RCC 7860 (cell line): ENCODE data around the gene C11orf91.
"Not testable (repeated sequence)": the region's sequence is repeated elsewhere in the genome, so short reads cannot be mapped to it uniquely, and the experiment has no call there.

Source experiments
- DNase-seq: peaks from one replicate; pipeline ENCODE4 v3.0.0-alpha.2; 2015; ENCODE audit warnings: low spot score
- FAIRE-seq: peaks from 2 replicates; lab custom pipeline; 2012; peaks lifted over from hg19 to GRCh38; lab: Jason Lieb, UNC

C11orf91 gene

DNA sequence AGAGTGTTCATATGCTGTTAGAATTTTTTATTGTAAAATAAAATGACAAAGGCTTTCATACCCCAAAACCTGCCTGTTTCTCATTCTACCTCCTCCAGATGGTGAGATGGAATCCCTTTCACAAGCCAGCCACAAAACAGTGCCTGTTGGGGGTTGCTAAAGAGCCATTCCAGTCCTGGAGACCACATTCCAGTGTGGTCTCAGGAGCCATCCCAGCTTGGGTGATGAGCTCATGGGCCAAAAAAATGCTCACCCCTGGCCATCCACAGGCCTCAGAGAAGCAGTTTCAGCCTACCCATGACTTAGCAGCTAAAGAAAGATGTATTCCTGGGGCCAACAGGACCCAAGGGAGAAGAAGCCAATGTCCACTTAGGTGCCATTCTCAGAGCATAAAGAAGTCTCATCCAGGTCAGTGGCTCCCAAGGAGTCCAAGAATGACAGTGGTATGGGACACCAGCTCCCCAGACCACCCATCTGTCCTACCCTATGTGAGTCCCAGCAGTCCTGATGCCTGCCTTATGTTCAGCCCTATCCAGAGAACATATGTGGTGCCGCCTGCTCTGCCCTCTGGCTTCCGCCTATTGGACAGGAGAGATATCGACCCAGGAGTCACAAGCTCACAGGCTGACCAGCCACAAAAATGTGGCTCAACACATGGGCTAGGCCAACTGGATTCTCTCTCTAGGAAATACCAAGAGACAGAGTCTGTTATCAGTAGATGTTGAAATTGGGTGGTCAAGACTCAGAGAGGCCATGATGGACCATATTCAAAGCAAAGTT lies 26.4 kb downstream of the C11orf91 start:
- DNase-seq (no peak), FAIRE-seq (no peak)

DNA sequence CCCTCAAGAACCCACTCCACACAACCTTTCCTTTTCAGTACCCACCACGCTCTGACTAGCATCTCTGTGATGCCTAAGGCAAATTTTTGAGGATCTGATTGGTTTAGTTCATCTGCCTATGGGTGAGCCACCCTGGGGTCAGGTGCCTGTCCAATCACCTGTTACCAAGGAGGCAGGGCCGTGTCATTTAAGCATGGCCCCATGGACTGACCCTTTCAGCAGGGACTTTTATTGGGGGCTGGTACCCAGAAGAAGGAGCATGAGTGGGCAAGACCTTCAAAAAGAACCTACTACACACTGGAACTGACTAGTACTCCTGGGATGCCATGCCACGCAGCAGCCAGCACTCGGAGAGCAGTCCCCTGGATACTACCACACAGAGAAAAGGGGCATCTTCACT lies 28.4 kb downstream of the C11orf91 start:
- DNase-seq (no peak), FAIRE-seq (no peak)

DNA sequence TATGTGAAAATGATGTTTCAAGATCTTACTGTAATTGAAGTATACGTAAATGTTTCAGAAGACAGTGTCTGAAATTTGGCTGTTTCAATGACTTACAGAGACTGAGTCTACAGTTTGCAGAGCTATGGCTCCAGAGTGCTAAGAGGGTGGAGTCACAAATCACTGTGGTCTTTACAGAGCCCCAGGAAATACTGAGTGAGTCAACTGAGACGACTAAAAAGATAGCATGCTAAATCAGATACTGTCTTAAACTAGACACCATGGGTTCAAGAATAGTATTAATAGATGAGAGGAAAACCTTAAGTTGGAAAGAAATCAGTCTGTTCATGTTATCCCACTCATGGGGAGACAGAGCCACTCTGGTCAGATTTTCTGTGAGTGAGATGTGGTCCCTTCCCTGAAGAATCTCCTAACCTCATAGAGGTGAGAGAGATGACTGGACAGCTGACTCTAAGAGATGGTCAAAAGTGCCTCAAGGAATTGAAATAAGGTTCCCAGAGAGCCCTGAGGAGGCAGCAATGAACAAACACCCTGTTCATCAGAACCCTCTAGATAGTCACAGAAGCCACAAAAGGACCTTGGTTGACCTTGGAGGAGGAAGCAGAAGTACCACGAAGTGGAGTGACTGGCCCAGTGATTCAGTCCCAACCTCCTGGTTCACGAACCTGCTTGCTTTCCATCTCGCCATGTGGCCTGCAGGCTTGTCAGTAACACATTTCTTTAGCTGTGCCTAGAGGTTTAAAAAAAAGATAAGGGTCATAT lies 30.2 kb downstream of the C11orf91 start:
- FAIRE-seq (no peak), DNase-seq (no peak)

DNA sequence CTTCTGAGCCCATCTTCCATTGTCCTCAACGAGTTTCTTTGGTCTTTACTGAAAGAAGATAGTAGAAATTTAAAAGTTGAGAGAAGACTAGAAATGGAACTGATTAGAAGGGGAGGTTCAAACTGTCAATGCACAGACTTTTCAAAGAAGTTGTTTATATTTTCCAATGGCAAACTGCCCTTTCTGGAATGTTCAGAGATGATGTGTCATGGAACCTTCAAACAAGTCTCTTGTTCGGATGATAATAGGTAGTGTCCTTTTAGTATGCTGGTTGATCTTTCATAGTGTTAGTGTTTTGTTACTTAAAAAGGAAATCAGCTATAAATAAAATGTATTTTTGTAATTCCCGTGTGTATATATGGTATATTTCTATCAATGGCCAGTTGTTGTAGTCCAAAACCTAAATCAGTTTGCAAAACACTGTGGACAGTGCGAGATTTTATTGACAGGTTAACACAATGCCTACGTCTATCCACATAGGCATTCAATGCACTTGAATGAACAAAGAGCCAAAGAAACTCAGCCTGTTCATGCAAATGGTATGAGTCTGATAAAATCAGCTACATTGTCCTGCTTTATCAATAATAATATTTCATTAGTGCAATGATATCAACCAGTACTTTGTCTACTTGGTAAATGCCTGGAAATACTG lies 30.9 kb downstream of the C11orf91 start:
- FAIRE-seq (no peak), DNase-seq (no peak)

DNA sequence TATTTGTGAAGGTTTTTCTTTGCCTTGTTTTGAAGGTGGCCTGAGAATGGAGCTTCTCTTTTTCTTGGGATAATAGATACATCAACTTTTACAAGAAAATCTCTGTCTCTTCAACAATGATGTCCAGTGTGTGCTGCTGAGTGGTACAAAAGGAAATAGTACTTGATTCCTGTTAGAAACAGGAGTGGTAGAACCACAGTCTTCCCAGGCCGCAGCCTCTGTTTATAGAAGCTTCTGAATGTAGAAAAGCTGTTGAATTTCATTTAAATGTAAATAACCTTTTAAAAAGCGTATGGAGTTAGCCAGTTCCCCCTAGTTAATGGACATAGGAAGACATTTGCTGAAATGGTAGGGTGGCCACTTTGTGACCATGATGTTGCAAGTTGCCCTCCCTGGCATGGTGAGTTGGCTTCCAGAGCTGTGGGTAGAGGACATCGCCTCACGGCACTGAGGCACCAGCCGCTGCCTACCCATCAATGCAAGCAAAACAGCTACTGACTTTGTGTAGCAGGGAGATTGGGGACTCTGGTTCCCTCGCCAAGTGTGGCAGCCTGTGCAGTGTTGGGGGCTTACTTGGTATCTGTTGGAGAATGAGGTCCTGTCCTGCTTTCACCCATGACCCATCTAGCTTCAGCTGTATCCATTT lies 31.6 kb downstream of the C11orf91 start:
- FAIRE-seq (no peak), DNase-seq (no peak)

DNA sequence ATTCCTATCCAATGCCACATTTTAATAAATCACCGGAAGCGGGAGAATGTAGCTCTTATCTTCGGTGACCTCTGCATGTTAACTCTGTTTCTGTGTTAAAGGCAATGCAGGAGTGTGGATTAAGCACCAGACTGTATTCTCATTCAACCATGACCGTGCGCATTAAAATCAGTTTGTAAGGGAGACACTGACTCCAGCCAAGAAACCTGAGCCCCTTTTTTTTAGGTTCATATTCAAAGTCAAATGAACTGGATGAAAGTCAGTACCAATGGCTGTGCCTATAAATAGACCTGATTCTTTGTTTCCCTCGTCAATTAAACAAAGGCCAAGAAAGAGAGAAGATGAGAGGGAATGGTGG lies 32.2 kb downstream of the C11orf91 start:
- no peak for FAIRE-seq
- DNase-seq, result no peak

DNA sequence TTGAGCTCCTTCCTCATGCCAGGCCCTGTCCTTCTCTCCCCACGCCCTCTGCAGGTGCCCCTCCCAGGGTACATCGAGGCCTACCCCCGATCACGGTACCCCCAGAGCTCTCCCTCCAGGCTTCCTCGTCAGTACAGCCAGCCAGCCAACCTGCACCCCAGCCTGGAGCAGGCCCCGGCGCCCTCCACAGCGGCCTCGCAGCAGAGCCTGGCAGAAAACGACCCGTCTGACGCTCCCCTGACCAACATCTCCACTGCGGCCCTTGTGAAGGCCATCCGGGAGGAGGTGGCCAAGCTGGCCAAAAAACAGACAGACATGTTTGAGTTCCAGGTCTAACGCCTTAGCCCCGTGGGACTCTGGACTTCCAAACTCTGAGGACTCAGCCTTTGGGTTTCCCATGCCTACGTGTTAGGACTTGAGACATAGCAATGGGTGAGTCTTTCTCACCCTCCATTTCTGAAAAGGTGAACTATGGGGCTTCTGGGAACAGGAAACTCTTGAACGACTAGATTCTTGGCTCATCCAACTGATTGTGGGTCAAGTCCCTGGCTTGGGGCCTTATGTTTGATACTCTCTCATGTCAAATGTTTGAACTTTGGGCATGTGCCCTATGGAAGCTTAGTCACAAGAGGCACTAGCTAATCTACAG lies 32.7 kb downstream of the C11orf91 start:
- DNase-seq, result no peak

DNA sequence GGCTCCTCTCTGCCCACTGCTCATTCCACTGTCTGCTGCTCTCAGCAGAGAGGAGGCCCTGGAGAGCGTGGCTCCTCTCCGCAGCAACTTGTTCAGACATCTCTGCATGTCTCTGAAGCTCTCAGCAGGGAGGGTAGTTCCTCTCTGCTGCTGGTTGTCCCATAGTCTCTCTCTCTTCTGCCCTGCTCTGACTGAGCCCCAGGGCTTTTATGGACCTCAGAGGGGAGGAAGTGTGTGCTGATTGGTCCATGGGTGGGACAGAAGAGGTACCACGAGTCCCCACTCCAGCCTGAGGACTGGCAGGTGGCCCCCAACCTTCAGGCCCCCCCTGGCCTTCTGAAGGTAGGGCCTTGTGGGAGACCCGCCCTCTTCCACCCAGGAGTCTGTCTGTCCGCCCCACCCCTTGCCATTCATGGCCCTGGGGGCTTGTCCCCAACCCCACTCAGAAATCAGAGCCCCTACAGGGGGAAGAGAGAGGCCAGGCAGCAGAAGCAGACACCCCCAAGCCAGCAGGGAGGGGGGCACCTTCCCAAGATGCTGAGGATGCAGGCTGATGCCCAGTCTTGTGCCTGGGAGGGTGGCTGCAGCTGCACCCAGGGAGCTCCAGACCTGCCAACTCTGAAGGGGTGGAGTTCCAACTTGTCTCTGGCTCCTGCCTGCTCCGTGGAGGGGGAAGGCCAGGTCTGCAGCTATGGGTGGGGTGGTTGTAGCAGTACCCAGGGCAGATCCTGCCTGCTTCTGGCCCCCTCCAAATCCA lies 35.1 kb downstream of the C11orf91 start:
- FAIRE-seq (no peak), DNase-seq (no peak)

More for the DNA sequence above, 32.7 kb downstream of the C11orf91 start:
- no peak for FAIRE-seq

DNA sequence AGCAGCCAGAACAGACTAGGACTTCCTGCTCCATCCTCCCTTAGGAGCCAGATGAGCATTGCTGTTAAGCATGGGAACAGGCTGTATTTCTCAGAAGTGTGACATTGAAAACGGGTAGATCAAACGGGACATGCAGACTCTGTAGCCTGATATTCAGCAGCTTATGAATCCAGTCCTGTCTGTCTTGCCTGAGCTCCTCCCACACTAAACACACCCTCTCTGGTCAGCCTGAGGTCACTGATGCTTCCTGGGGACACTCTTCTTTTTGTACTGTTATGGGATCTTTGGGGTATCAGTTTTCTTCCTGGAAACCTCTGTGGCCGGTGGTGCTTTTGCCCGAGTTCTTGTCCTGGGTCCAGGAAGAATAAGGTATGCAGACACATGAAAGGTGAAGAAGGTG lies 35.8 kb downstream of the C11orf91 start:
- FAIRE-seq, result no peak
- DNase-seq, result no peak

DNA sequence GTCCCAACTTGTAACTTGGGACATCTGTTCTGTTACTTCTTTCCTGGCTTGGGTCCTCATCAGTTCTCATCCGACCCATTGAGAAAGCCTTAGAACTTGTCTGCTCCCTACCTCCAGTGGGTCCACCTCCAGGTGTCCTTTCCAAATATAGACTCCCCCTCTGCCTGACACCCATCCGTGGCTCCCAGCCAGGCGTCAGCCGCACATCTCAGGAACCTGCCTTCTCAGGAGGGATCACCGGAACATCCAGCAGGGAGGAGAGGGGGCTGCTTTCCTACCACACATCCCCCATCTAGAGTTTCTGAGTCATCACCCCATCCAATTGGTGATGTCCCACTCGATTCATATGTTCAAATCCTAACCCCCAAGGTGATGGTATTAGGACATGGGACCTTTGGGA lies 36.5 kb downstream of the C11orf91 start:
- no peak for FAIRE-seq

DNA sequence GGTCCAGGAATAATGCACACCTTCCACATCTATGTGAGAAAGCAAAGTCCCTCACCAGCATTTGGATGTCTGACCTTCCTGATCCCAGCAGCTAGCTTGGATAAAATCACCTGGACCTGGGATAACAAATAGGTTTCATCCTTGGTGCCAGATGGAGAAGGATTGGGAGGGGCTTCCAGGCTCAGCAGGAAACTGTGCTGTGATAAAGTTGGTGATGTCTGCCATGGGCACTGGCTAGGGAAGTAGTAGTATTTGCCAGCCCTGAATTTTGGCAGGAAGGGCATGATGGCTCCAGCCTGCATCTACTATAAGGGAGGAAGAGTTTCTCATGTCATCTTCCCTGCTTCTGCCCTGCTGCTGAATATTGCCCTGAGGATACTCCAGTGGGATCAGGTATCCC lies 37.5 kb downstream of the C11orf91 start:
- FAIRE-seq (no peak), DNase-seq (no peak)

More for the DNA sequence above, 36.5 kb downstream of the C11orf91 start:
- no peak for DNase-seq

DNA sequence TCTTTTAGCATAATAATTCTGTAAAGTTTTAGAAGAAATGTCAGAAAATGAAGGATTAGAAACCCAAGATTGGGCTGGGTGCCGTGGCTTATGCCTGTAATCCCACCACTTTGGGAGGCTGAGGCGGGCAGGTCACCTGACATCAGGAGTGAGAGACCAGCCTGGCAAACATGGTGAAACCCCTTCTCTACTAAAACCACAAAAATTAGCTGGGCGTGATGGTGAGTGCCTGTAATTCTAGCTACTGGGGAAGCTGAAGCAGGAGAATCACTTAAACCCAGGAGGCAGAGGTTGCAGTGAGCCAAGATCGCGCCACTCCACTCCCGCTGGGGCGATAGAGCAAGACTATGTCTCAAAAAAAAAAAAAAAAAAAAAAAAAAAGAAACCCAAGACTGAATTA lies 39.1 kb downstream of the C11orf91 start:
- FAIRE-seq, DNase-seq: not testable (repeated sequence)

DNA sequence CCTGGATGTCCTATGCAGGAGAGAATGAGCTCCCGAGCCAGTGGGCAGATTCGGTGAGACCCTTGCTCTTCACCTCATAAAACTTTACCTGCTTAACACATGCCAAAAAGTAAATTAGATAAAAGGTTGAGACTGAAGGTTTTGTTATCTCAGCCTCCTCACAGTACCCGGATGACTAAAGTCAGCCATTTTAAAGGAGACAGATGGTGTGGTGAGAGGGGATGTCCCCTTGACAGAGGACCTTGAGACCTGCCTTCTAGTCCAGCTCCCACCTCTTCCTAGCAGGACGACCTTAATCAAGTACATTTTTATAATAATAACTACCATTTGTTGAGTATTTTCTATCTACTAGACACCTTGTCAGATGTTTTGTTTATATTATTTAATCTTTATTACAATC lies 39.7 kb downstream of the C11orf91 start:
- DNase-seq, result no peak
- FAIRE-seq, result no peak

DNA sequence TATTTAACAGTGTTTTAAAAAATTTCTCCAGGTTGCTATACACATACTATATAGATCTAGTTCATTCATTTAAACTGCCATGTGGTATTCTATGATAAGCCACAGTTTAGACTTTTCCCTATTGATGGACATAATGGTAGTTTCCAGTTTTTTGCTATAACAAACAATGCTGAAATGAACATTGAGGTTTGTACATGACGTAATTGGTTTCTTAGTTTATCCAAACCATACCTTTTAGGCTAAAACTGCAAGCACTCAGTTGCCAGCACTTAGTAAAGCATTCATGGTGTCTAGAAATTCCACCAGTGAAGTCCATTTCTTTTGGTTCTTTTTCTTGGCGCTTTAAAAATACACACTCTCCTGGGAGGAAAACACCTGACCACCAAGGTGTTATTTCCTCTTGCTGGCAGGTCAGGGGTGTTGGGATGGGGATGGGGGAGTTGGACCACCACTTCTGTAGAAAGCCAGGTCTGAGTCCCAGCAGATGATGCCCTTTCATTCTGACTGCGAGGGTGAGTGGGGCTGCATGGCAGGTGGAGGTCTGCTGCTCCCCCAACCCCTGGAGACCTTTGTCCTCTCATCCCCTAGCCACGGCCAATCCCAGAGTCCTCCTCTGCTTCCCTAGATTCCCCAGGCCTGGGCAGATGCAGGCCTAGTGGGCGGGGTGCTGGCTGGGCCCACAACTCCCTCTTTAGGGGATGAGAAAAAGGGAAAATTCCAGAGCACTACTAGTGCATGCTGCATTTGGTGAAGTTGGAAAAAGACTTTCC lies 41.1 kb downstream of the C11orf91 start:
- FAIRE-seq, result no peak
- no peak for DNase-seq

DNA sequence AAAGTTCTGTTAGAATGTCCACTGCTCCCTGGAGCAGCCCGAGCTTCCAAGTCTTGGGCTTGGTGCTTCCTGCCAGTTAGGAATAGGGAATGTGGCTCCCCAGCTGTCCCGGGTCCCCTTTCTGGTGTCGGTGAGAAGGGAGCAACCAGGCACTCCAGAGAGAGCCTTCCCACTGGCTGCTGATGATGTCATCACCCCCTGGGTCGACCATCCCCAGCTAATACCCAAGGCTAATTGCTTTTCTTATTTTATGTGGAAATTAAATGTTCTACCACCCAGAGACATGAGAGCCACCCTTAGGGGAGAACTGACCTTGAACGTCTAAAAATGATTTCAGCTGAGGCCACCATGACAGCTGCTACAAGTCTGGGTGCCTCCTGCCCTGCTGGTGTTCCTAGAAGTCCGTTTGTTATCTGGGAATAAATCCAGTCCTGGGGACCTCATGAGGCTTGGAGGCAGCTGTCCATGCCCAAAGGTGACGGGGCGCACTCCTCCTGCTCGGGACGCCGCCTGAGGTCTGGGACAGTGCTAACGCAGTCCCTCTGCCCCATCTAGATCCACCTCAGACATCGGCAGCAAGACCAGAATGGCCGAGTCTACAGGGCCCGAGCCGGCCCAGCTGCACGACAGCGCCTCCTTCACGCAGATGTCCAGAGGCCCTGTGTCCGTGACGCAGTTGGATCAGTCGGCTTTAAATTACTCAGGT lies 42.3 kb downstream of the C11orf91 start:
- no peak for DNase-seq
- FAIRE-seq, result no peak

DNA sequence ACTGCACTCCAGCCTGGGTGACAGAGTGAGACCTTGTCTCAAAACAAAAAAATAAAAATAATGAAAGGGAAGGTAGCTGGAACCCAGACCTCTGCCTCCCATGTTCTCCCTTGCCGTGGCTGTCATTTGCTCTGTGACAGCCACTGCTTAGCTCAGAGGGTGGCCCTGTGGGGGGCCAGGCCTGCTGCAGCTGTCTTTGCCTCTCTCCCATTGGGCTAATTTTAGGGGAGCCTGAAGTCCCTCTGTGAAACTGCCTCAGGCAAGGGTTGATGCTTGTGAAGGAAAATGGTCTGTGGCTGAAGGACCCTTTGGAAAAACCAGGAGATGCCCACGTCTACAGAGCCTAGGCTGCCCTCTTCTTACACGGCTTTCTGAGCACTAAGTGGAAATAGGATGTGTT lies 42.9 kb downstream of the C11orf91 start:
- FAIRE-seq, result no peak
- DNase-seq, result no peak

DNA sequence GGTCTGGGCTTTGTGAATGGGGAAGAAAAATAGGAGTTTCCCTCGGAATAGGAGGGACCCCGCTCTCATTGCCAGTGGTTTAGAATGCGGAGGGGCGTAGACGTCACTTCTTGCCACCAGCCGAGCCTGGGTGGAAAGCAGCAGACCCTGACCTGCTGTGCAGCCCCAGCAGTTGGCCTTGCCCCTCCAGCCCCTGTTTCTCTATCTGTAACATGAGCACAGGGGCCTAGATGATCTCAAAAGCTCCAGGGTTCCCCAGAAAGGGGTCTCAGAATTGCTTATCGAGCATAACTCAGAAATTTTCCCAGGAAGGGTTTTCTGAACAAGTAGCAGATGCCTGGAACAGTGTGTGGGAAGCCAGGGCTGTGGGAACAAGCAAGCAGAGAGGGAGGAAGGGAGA lies 43.9 kb downstream of the C11orf91 start:
- FAIRE-seq (no peak), DNase-seq (no peak)

DNA sequence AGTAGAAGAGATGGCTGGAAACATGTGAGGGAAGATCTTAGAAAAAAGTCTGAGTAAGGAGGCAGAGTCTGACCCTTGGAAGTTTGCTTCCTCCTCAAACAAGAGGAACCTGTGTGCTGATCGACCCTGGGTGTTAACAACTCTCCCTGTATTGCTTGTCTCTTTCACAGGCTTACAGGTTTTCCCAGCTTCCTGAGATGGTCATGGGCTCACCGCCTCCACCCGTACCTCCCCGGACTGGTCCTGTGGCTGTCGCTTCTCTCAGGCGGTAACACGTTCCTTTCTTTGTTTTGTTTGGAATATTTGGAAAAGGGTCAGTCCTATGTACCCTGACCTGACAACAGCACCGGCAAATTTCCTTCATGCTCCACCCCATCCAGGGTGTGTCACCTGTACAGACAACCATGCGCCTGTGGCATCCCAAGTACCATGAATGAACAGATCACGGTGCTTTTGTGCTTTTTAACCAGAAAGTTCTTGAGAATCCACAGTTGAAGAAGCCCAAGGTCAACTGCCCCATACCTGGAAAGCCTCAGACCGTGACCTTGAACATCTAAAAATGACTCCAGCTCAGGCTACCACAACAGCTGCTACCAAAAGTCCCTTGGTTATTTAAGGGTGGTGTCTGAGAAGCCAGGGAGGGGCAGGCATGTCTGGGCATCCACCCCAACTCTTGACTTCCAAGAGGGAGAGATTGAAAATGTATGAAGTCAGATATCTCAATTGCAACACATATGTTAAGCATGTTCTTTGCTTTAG lies 44.6 kb downstream of the C11orf91 start:
- no peak for FAIRE-seq
- DNase-seq, result no peak
